Measurements from ENCODE around the gene GPR157. TPM values are rescaled to one million over a fixed set of nuclear protein-coding genes. Genes with fewer than 3 reads are reported as not detected.

The GPR157 gene
- total and polyA plus RNA-seq, 10 of the 15 experiments (the other 5 are each of a cell fraction or from before 2014, with no cell fraction given) = 0.66 to 15.9 (median 3.1) TPM

DNA sequence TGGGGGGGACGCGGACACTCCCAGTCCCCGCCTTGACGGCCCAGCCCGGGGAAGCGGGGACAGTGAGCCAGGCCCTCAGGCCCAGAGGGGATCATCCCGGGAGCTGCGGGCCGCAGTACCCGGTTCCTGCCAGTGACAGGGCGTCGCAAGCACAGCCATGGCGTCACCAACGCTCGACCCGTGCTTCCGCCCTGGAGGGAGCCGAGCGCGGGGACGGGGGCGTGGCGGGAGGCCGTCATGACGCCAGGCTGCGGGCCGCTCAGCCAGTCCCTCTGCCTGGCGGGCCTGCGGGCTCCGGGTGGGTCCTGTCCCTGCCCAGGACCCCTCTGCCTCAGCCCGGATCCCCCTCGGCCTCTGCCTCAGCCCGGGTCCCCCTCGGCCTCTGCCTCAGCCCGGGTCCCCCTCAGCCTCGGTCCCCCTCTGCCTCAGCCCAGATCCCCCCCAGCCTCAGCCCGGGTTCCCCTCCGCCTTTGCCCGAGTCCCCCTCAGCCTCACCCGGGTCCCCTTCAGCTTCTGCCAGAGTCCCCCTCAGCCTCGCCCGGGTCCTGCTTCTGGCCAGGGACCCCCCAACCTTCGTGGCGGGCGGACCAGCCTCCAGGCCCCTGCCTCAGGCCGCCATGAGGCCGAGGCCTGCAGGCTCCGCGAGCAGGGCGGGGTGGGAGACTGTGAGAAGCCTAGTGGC, 57.2 kb downstream of the GPR157 start:
- Histone ChIP-seq H2AFZ (ENCODE audit: control insufficient read depth, low read depth, low read length) (no peak overlapping the region), H3K4me1 (ENCODE audit: control insufficient read depth, insufficient read depth, low read length) (peaks cover 30% of the 10 kb centered on the region), H3K79me2 (ENCODE audit: control insufficient read depth, insufficient read depth, low read length) (peaks cover 22% of the 10 kb centered on the region), H3K27me3 (replicated peaks in 1 of 2; ENCODE audit: control insufficient read depth in 2 of 2, insufficient read depth in 2 of 2, low read length in 1 of 2) (no peaks in the 10 kb centered on the region), H3K4me2 (ENCODE audit: control insufficient read depth, insufficient read depth) (no peak overlapping the region), H3K9me3 (replicated peaks; ENCODE audit: control insufficient read depth, insufficient read depth, low read length) (no peaks in the 10 kb centered on the region), H4K20me1 (ENCODE audit: control insufficient read depth, insufficient read depth) (no peaks in the 10 kb centered on the region), H3K4me3 (no peak overlapping the region), H3K27ac (ENCODE audit: control insufficient read depth, insufficient read depth) (no peak overlapping the region), H3K36me3 (ENCODE audit: control insufficient read depth in 2 of 2, insufficient read depth in 2 of 2, low read length in 1 of 2) (peaks cover 0 to 3% of the 10 kb centered on the region in 2 experiments; a peak in 1 of 4 replicates), H3K9ac (ENCODE audit: control insufficient read depth, insufficient read depth, low read length) (no peak overlapping the region)
- ChIA-PET CTCF (no interaction called here), RAD21 (ENCODE audit: unreplicated experiment) (no interaction called here), SMC1A (ENCODE audit: uncharacterized antibody, unreplicated experiment) (no interaction called here), POLR2A (no interaction called here)
- DNase-seq (ENCODE audit: low read depth, low spot score) (no peak), FAIRE-seq (no peak), ATAC-seq (no peak)
- WGBS (ENCODE audit: insufficient coverage, insufficient replicate concordance, low lambda C conversion rate, missing lambda C conversion rate) = 92% methylated on average over 29 of the region's 50 CpGs
- intact Hi-C loops (cut with micrococcal nuclease; ENCODE audit: unreplicated experiment) (no loop called here), in situ Hi-C loops (cut with MboI) (no loop called here)
- no TSS peak for BruUV-seq (replicated peaks)
- TF ChIP-seq SRF (IDR thresholded peaks at IDR 0.05; ENCODE audit: low read depth in 2 of 2, low read length in 2 of 2) = no peak
- TF ChIP-seq, protein P1, sequence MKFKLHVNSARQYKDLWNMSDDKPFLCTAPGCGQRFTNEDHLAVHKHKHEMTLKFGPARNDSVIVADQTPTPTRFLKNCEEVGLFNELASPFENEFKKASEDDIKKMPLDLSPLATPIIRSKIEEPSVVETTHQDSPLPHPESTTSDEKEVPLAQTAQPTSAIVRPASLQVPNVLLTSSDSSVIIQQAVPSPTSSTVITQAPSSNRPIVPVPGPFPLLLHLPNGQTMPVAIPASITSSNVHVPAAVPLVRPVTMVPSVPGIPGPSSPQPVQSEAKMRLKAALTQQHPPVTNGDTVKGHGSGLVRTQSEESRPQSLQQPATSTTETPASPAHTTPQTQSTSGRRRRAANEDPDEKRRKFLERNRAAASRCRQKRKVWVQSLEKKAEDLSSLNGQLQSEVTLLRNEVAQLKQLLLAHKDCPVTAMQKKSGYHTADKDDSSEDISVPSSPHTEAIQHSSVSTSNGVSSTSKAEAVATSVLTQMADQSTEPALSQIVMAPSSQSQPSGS (IDR thresholded peaks at IDR 0.05; ENCODE audit: low read length) = no peak
- no peak for TF ChIP-seq NR2C1 (IDR thresholded peaks at IDR 0.05)

DNA sequence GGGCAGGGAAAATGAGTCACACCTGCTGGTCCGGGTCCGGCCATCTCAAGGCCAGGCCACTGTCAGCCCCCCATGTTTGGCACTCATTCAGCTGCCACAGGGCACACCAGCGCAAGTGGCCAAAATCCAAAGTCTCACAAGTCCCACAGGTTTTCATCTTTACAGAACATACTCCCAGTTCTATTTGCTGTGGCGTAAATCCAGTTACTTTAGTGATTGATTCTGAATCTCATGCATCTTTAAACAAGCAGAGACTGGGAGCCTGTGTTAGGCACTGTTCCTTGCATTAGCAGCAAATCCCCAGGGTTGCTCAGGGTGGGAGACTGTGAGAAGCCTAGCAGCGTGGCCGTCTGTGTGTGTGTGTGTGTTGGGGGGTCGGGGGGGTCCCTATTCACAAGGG, 58.4 kb downstream of the GPR157 start:
- no peak overlapping the region for H3K4me3 ChIP-seq
- ChIA-PET RAD21 (ENCODE audit: unreplicated experiment) (interaction anchor here (0.6 to 1.4 kb wide), 6 partner anchors 8 to 67 kb away, joined by 3 to 5 read pairs (median 3); no protein-coding TSS in a partner anchor), SMC1A (ENCODE audit: uncharacterized antibody, unreplicated experiment) (interaction anchor here (0.6 to 2.3 kb wide), 4 partner anchors 8 to 31 kb away, joined by 3 to 11 read pairs (median 5); no protein-coding TSS in a partner anchor)
- TF ChIP-seq NRF1 (conservative IDR thresholded peaks at IDR 0.05; ENCODE audit: low read depth, low read length) (no peak), ATF7 (IDR thresholded peaks at IDR 0.05; ENCODE audit: low read depth) (no peak), POU2F2 (IDR thresholded peaks at IDR 0.05; ENCODE audit: borderline replicate concordance, low read depth, low read length) (no peak), MEF2B (IDR thresholded peaks at IDR 0.05; ENCODE audit: partially characterized antibody, poor library complexity, severe bottlenecking) (no peak), MEF2A (IDR thresholded peaks at IDR 0.05; ENCODE audit: insufficient read depth, low read depth, low read length) (no peak), SUPT20H (IDR thresholded peaks at IDR 0.05; ENCODE audit: borderline replicate concordance, control insufficient read depth, low read depth, low read length) (no peak), SMAD5 (IDR thresholded peaks at IDR 0.05; ENCODE audit: low read depth) (no peak)
- TF ChIP-seq, protein P2, sequence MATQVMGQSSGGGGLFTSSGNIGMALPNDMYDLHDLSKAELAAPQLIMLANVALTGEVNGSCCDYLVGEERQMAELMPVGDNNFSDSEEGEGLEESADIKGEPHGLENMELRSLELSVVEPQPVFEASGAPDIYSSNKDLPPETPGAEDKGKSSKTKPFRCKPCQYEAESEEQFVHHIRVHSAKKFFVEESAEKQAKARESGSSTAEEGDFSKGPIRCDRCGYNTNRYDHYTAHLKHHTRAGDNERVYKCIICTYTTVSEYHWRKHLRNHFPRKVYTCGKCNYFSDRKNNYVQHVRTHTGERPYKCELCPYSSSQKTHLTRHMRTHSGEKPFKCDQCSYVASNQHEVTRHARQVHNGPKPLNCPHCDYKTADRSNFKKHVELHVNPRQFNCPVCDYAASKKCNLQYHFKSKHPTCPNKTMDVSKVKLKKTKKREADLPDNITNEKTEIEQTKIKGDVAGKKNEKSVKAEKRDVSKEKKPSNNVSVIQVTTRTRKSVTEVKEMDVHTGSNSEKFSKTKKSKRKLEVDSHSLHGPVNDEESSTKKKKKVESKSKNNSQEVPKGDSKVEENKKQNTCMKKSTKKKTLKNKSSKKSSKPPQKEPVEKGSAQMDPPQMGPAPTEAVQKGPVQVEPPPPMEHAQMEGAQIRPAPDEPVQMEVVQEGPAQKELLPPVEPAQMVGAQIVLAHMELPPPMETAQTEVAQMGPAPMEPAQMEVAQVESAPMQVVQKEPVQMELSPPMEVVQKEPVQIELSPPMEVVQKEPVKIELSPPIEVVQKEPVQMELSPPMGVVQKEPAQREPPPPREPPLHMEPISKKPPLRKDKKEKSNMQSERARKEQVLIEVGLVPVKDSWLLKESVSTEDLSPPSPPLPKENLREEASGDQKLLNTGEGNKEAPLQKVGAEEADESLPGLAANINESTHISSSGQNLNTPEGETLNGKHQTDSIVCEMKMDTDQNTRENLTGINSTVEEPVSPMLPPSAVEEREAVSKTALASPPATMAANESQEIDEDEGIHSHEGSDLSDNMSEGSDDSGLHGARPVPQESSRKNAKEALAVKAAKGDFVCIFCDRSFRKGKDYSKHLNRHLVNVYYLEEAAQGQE (IDR thresholded peaks at IDR 0.05; ENCODE audit: low read depth, low read length) = no peak

More for the DNA sequence above, 58.4 kb downstream of the GPR157 start:
- BruUV-seq (replicated peaks) = no TSS peak
- Histone ChIP-seq H3K27ac (ENCODE audit: control insufficient read depth, insufficient read depth) (peak overlapping the region; percentile 93), H3K9me3 (replicated peaks; ENCODE audit: control insufficient read depth, insufficient read depth, low read length) (no peaks in the 10 kb centered on the region), H3K9ac (ENCODE audit: control insufficient read depth, insufficient read depth, low read length) (peak overlapping the region; percentile 87; the same call in 1 of the 2 replicates), H3K36me3 (ENCODE audit: control insufficient read depth in 2 of 2, insufficient read depth in 2 of 2, low read length in 1 of 2) (peaks cover 0 to 3% of the 10 kb centered on the region in 2 experiments; a peak in 1 of 4 replicates), H2AFZ (ENCODE audit: control insufficient read depth, low read depth, low read length) (no peak overlapping the region), H3K4me2 (ENCODE audit: control insufficient read depth, insufficient read depth) (no peak overlapping the region), H4K20me1 (ENCODE audit: control insufficient read depth, insufficient read depth) (no peaks in the 10 kb centered on the region), H3K27me3 (replicated peaks in 1 of 2; ENCODE audit: control insufficient read depth in 2 of 2, insufficient read depth in 2 of 2, low read length in 1 of 2) (no peaks in the 10 kb centered on the region), H3K79me2 (ENCODE audit: control insufficient read depth, insufficient read depth, low read length) (peaks cover 33% of the 10 kb centered on the region), H3K4me1 (ENCODE audit: control insufficient read depth, insufficient read depth, low read length) (peaks cover 31% of the 10 kb centered on the region)
- intact Hi-C loops (cut with micrococcal nuclease; ENCODE audit: unreplicated experiment) (no loop called here), in situ Hi-C loops (cut with MboI) (no loop called here)
- DNase-seq (ENCODE audit: low read depth, low spot score) = no peak
- CTCF ChIA-PET = interaction anchor here (0.6 to 2.9 kb wide), 4 partner anchors 11 to 335 kb away, joined by 3 to 13 read pairs (median 5); no protein-coding TSS in a partner anchor
- POLR2A ChIA-PET = interaction anchor here (0.6 to 1.3 kb wide), 6 partner anchors 9 to 973 kb away, joined by 3 to 10 read pairs (median 5); no protein-coding TSS in a partner anchor
- WGBS (ENCODE audit: insufficient coverage, insufficient replicate concordance, low lambda C conversion rate, missing lambda C conversion rate) = 57% methylated on average over 7 of the region's 7 CpGs
- FAIRE-seq = no peak
- ATAC-seq = no peak
